ENCODE data around the gene ZSWIM1.

ZSWIM1 gene

GRCh38 chr20:45918779-45919537 lies 37.9 kb downstream of the ZSWIM1 start:
- H3K9me3 ChIP-seq, result no peaks in the 10 kb centered on the region
- H3K4me3 ChIP-seq, result no peak overlapping the region
- H3K27ac ChIP-seq, result peak overlapping the region; percentile 10 to 32

GRCh38 chr20:45919542-45920399 lies 38.7 kb downstream of the ZSWIM1 start:
- intact Hi-C loops (cut with DNase I; ENCODE audit: low total_unique reads), result no loop called here
- no peaks in the 10 kb centered on the region for H3K36me3 ChIP-seq
- H3K4me3 ChIP-seq, result no peak overlapping the region
- peaks cover 0 to 12% of the 10 kb centered on the region in 2 donors for H3K27me3 ChIP-seq
- no peaks in the 10 kb centered on the region for H3K9me3 ChIP-seq
- no peak for TF ChIP-seq CTCF (IDR thresholded peaks at IDR 0.05)
- peak overlapping the region in 1 of 2 donors; percentile 32 for H3K27ac ChIP-seq
- DNase-seq, result peak; percentile 85
- H3K4me1 ChIP-seq, result peaks cover 0 to 40% (median 13%) of the 10 kb centered on the region in 4 donors

More at GRCh38 chr20:45918779-45919537, 37.9 kb downstream of the ZSWIM1 start:
- DNase-seq, result no peak
- H3K27me3 ChIP-seq, result peaks cover 0 to 12% of the 10 kb centered on the region in 2 donors
- peaks cover 0 to 32% (median 6%) of the 10 kb centered on the region in 4 donors for H3K4me1 ChIP-seq
- intact Hi-C loops (cut with DNase I; ENCODE audit: low total_unique reads), result no loop called here
- TF ChIP-seq CTCF (IDR thresholded peaks at IDR 0.05), result no peak
- H3K36me3 ChIP-seq, result no peaks in the 10 kb centered on the region

- H3K27me3 ChIP-seq, result peaks cover 0 to 12% of the 10 kb centered on the region in 2 donors
- H3K4me1 ChIP-seq, result peaks cover 0 to 45% (median 14%) of the 10 kb centered on the region in 4 donors
- no peak for DNase-seq
Observed at GRCh38 chr20:45920462-45921336, 39.7 kb downstream of the ZSWIM1 start.

GRCh38 chr20:45921337-45922189 lies 40.5 kb downstream of the ZSWIM1 start:
- no peak for TF ChIP-seq CTCF (IDR thresholded peaks at IDR 0.05)

More at GRCh38 chr20:45920462-45921336, 39.7 kb downstream of the ZSWIM1 start:
- no peak for TF ChIP-seq CTCF (IDR thresholded peaks at IDR 0.05)
- intact Hi-C loops (cut with DNase I; ENCODE audit: low total_unique reads), result no loop called here
- Histone ChIP-seq H3K27ac (peak overlapping the region in 1 of 2 donors; percentile 32), H3K36me3 (no peaks in the 10 kb centered on the region), H3K9me3 (no peaks in the 10 kb centered on the region), H3K4me3 (no peak overlapping the region)

More at GRCh38 chr20:45921337-45922189, 40.5 kb downstream of the ZSWIM1 start:
- Histone ChIP-seq H3K4me1 (peaks cover 0 to 45% (median 14%) of the 10 kb centered on the region in 4 donors), H3K36me3 (no peaks in the 10 kb centered on the region), H3K27me3 (peaks cover 0 to 12% of the 10 kb centered on the region in 2 donors), H3K4me3 (no peak overlapping the region), H3K9me3 (no peaks in the 10 kb centered on the region), H3K27ac (no peak overlapping the region)
- DNase-seq, result no peak
- intact Hi-C loops (cut with DNase I; ENCODE audit: low total_unique reads), result no loop called here
